PC-9 (cell line): Measurements from ENCODE around the gene S100A16. TPM values are rescaled to one million over a fixed set of nuclear protein-coding genes. Genes with fewer than 3 reads are reported as not detected.

Experiments
- BruUV-seq: library from RNA; stranded (reverse); fragments of 400-500 nt; replicated peaks from 2 replicates; lab custom pipeline; 2021; lab: Mats Ljungman, UMichigan
- CTCF ChIA-PET: fragments of 300-600 bp; sonication (Branson Sonifier 250); formaldehyde crosslinking; loops from one replicate; lab custom pipeline; 2022; ENCODE audit warnings: antibody characterized with exemption; lab: Charles Lee
- POLR2A ChIA-PET: fragments of 300-600 bp; sonication (Branson Sonifier 250); formaldehyde crosslinking; loops from one replicate; lab custom pipeline; 2022; ENCODE audit warnings: antibody characterized with exemption; ENCODE audit not compliant: unreplicated experiment; lab: Charles Lee
- DNase-seq, 2 experiments: peaks; one replicate each; pipeline versions ENCODE4 v3.0.0 to v3.0.0-alpha.2; 2015 to 2022; ENCODE audit warnings: mixed read lengths in 1 of 2
- H2AFZ ChIP-seq: fragments of 200-600 bp; sonication (generic); 2 replicates; pipeline ENCODE4 v1.8.1; 2017; ENCODE audit warnings: antibody characterized with exemption
- H3F3A ChIP-seq: fragments of 200-600 bp; sonication (generic); 2 replicates; pipeline ENCODE4 v1.8.1; 2017; ENCODE audit warnings: antibody characterized with exemption, mild to moderate bottlenecking, low read depth; ENCODE audit not compliant: insufficient read depth
- H3K27ac ChIP-seq: fragments of 200-600 bp; sonication (generic); 2 replicates; pipeline ENCODE4 v1.6.1; 2016; ENCODE audit warnings: mixed run types
- H3K27me3 ChIP-seq: fragments of 200-600 bp; sonication (generic); 2 replicates; pipeline ENCODE4 v1.6.1; 2016; ENCODE audit warnings: low read depth, mixed run types; ENCODE audit not compliant: insufficient read depth
- H3K36me3 ChIP-seq: fragments of 200-600 bp; sonication (generic); 2 replicates; pipeline ENCODE4 v1.6.1; 2016; ENCODE audit warnings: low read depth, mixed run types
- H3K4me1 ChIP-seq: fragments of 200-600 bp; sonication (generic); replicated peaks from 2 replicates; pipeline ENCODE4 v1.6.1; 2016; ENCODE audit warnings: mixed run types; ENCODE audit not compliant: insufficient read depth
- H3K4me2 ChIP-seq: fragments of 200-600 bp; sonication (generic); 2 replicates; pipeline ENCODE4 v1.6.1; 2017; ENCODE audit warnings: mixed run types
- H3K4me3 ChIP-seq: fragments of 200-600 bp; sonication (generic); 2 replicates; pipeline ENCODE4 v1.6.1; 2016; ENCODE audit warnings: mixed run types
- H3K79me2 ChIP-seq: fragments of 200-600 bp; sonication (generic); 2 replicates; pipeline ENCODE4 v1.6.1; 2017; ENCODE audit warnings: low read depth, mixed run types
- H3K9me2 ChIP-seq: fragments of 200-600 bp; sonication (generic); 2 replicates; pipeline ENCODE4 v1.8.1; 2017; ENCODE audit warnings: mild to moderate bottlenecking; ENCODE audit not compliant: insufficient read depth
- H3K9me3 ChIP-seq: fragments of 200-600 bp; sonication (generic); 2 replicates; pipeline ENCODE4 v1.8.1; 2016; ENCODE audit warnings: low read depth; ENCODE audit not compliant: insufficient read depth
- H4K20me1 ChIP-seq: fragments of 200-600 bp; sonication (generic); 2 replicates; pipeline ENCODE4 v1.8.1; 2017; ENCODE audit not compliant: insufficient read depth
- EZH2 ChIP-seq: fragments of 200-600 bp; sonication (generic); IDR thresholded peaks from 2 replicates; pipeline ENCODE4 v1.8.0; 2017; ENCODE audit warnings: antibody characterized with exemption, low read depth
- intact Hi-C: fragments of 100-400 bp; cut with micrococcal nuclease; formaldehyde crosslinking; loops from one replicate; pipeline ENCODE4 v1.10.0; 2022; ENCODE audit not compliant: unreplicated experiment
- total RNA-seq: library from RNA; stranded (reverse); gene quantifications from 2 replicates; pipeline ENCODE4 v1.2.3, GENCODE V29; 2021
- TF ChIP-seq, protein P1 (sequence below): fragments of 200-600 bp; sonication (generic); conservative IDR thresholded peaks from 2 replicates; pipeline ENCODE4 v1.6.1; 2017; ENCODE audit warnings: mixed run types, antibody characterized with exemption, mild to moderate bottlenecking, moderate library complexity

Gene S100A16
- total RNA-seq, 1 experiment from 2014 or later: 276 TPM

DNA sequence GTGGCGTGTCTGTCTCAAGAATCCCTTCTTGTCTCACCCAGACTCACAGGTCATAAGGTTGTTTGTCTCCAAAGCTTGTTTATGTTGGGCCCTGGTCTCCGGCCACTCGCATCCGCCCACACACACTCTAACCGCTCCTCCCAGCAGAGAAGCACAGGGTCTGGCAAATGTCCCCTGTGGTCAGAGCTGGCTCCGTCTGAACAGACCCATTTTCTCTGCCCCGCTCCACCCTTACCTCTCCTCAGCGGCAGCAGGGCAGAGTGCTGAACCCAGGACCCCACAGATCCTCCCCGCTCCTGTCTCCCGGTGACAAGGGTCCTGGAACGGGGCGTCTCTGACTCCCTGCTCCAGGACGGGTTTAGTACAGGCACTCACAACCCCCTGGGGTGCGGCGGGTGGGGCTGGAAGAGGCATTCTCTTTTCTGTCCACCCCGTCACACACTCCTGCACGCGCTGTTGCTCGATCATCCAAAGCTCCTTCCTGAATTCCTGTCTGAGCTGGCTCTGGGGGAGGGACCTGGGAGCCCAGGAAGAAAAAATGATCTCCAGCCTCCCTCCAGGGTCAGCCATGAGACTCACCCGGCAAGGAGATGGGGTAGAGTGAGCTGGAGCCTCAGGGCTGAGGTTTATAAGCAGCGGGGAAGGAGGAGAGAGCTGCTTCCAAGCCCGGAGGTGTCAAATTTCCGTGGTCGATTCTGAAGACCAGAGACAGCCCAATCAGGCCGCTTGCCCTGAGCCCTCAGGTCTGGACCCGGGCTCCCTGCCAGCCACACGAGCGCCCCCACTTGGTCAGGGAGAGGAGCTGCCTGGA lies 14.2 kb upstream of the S100A16 start, which contains the start of gene S100A13:
S100A13 (minus strand) TSS at position 602 of the 811 bp plus-strand sequence. CDS start 1,033 bp downstream, outside the sequence.
- no peaks in the 10 kb centered on the region for H3K27me3 ChIP-seq
- H3K36me3 ChIP-seq: peaks cover 19% of the 10 kb centered on the region; the same call in 1 of the 2 replicates
- no peaks in the 10 kb centered on the region for H3K9me3 ChIP-seq
- no peak for TF ChIP-seq EZH2
- TF ChIP-seq, protein P1, sequence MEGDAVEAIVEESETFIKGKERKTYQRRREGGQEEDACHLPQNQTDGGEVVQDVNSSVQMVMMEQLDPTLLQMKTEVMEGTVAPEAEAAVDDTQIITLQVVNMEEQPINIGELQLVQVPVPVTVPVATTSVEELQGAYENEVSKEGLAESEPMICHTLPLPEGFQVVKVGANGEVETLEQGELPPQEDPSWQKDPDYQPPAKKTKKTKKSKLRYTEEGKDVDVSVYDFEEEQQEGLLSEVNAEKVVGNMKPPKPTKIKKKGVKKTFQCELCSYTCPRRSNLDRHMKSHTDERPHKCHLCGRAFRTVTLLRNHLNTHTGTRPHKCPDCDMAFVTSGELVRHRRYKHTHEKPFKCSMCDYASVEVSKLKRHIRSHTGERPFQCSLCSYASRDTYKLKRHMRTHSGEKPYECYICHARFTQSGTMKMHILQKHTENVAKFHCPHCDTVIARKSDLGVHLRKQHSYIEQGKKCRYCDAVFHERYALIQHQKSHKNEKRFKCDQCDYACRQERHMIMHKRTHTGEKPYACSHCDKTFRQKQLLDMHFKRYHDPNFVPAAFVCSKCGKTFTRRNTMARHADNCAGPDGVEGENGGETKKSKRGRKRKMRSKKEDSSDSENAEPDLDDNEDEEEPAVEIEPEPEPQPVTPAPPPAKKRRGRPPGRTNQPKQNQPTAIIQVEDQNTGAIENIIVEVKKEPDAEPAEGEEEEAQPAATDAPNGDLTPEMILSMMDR: no peak; the same call in 1 of the 2 replicates
- BruUV-seq: TSS peak; percentile 65
- no peaks in the 10 kb centered on the region for H4K20me1 ChIP-seq
- DNase-seq: peak; percentile 91 to 95
- peaks cover 17% of the 10 kb centered on the region for H3F3A ChIP-seq
- peak within 1 kb of the TSS; percentile 100 for H3K4me2 ChIP-seq
- peak within 1 kb of the TSS; percentile 88 for H3K27ac ChIP-seq
- H3K79me2 ChIP-seq: peaks cover 36% of the 10 kb centered on the region
- H3K9me2 ChIP-seq: no peaks in the 10 kb centered on the region
- ChIA-PET CTCF (interaction anchor here (0.5 to 1.9 kb wide), 16 partner anchors 8 to 375 kb away, joined by 3 to 19 read pairs (median 6); partner anchors contain the start of genes S100A14 and S100A16), POLR2A (interaction anchor here (0.6 to 2.4 kb wide), 11 partner anchors 12 to 336 kb away, joined by 3 to 32 read pairs (median 6); partner anchors contain the start of genes S100A14, S100A16 and SLC39A1)
- peak within 1 kb of the TSS; percentile 74 for H2AFZ ChIP-seq
- H3K4me3 ChIP-seq: peak within 1 kb of the TSS; percentile 69
- intact Hi-C loops: loop anchor here (1.0 to 2.0 kb wide), 4 partner anchors 19 to 116 kb away; no protein-coding TSS in a partner anchor
- H3K4me1 ChIP-seq: peaks cover 31% of the 10 kb centered on the region

DNA sequence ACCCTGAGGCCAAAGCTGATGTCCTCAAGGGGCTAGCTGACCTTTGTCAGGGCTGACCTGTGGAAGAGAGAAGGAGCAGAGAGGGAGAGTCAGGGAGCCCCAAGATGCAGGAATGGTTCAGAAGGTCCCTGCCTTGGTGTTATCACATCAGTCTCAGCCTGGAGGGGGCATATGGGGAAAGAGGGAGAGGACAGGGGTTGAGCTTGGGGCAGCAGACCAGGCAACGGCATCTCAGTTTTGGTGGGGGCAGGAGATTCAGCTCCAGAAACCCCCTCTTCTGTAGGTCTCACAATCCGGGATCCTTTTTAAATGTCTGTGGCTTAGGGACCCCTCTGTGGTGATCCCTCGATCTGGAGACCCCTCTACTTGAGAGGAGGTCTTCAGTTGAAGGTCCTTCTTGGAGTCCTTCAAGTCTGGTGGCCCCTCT lies 13.6 kb upstream of the S100A16 start:
- CTCF ChIA-PET: interaction anchor here (0.8 to 1.9 kb wide), 9 partner anchors 10 to 111 kb away, joined by 3 to 19 read pairs (median 6); partner anchors contain the start of genes S100A14 and S100A16
- peaks cover 17% of the 10 kb centered on the region for H3F3A ChIP-seq
- peaks cover 31% of the 10 kb centered on the region for H3K4me1 ChIP-seq
- peak overlapping the region; percentile 74 for H2AFZ ChIP-seq
- DNase-seq: no peak
- peaks cover 36% of the 10 kb centered on the region for H3K79me2 ChIP-seq
- BruUV-seq: no TSS peak
- POLR2A ChIA-PET: interaction anchor here (0.6 to 2.4 kb wide), 6 partner anchors 11 to 211 kb away, joined by 6 to 32 read pairs (median 14); partner anchors contain the start of genes S100A14 and S100A16
- H3K9me2 ChIP-seq: no peaks in the 10 kb centered on the region
- H3K36me3 ChIP-seq: peaks cover 21% of the 10 kb centered on the region; the same call in 1 of the 2 replicates
- TF ChIP-seq EZH2: no peak
- TF ChIP-seq, protein P1: no peak
- no peaks in the 10 kb centered on the region for H3K9me3 ChIP-seq
- peak overlapping the region; percentile 88 for H3K27ac ChIP-seq
- H3K27me3 ChIP-seq: no peaks in the 10 kb centered on the region
- H4K20me1 ChIP-seq: no peaks in the 10 kb centered on the region
- intact Hi-C loops: loop anchor here (2.0 kb wide), 2 partner anchors 94 to 116 kb away; no protein-coding TSS in a partner anchor
- H3K4me2 ChIP-seq: peak overlapping the region; percentile 100
- H3K4me3 ChIP-seq: peak overlapping the region; percentile 69

- no peaks in the 10 kb centered on the region for H3K27me3 ChIP-seq
- ChIA-PET POLR2A (no interaction called here), CTCF (no interaction called here)
- no peak overlapping the region for H3K27ac ChIP-seq
- H3K36me3 ChIP-seq: peaks cover 25% of the 10 kb centered on the region; the same call in 1 of the 2 replicates
- TF ChIP-seq, protein P1: no peak
- no peak for TF ChIP-seq EZH2
- H3K4me3 ChIP-seq: peak overlapping the region; percentile 69; the same call in 1 of the 2 replicates
- H3K9me3 ChIP-seq: no peaks in the 10 kb centered on the region
- H3F3A ChIP-seq: peaks cover 18% of the 10 kb centered on the region
- H3K9me2 ChIP-seq: no peaks in the 10 kb centered on the region
- no TSS peak for BruUV-seq
- DNase-seq: no peak
- H4K20me1 ChIP-seq: no peaks in the 10 kb centered on the region
- no peak overlapping the region for H2AFZ ChIP-seq
- peak overlapping the region; percentile 100 for H3K4me2 ChIP-seq
- intact Hi-C loops: no loop called here
- H3K4me1 ChIP-seq: peaks cover 31% of the 10 kb centered on the region
- H3K79me2 ChIP-seq: peaks cover 36% of the 10 kb centered on the region
These were observed 12.2 kb upstream of the S100A16 start for GRCh38 chr1:153624965-153625611.
